Liver (tissue), 3 donors: Measurements from ENCODE around the gene ZNF780B.

Experiments used
- GABPA ChIP-seq, 2 donors: IDR thresholded peaks in 1 of 2; conservative IDR thresholded peaks in 1 of 2; 2 replicates each; pipeline ENCODE4 v1.6.1; 2016; ENCODE audit warnings: antibody characterized with exemption in 2 of 2, mild to moderate bottlenecking in 1 of 2, moderate library complexity in 1 of 2
- RAD21 ChIP-seq, 2 donors: IDR thresholded peaks; 2 replicates each; pipeline ENCODE4 v1.6.1; 2016; ENCODE audit warnings: antibody characterized with exemption in 2 of 2, mild to moderate bottlenecking in 2 of 2
- SP1 ChIP-seq: IDR thresholded peaks from 2 replicates; pipeline ENCODE4 v1.6.1; 2018; ENCODE audit warnings: antibody characterized with exemption, mild to moderate bottlenecking
- TAF1 ChIP-seq: conservative IDR thresholded peaks from 2 replicates; pipeline ENCODE4 v1.6.1; 2016; ENCODE audit warnings: antibody characterized with exemption, mild to moderate bottlenecking
- TF ChIP-seq, protein P1 (sequence below): fragments of 150-350 bp; IDR thresholded peaks from 2 replicates; pipeline ENCODE4 v1.5.1; 2017; ENCODE audit warnings: improper control_type of control experiment, low read depth, low read length; ENCODE audit not compliant: missing input control
- TF ChIP-seq, protein P2 (sequence below): IDR thresholded peaks from 2 replicates; pipeline ENCODE4 v1.6.1; 2016; ENCODE audit warnings: antibody characterized with exemption
- TF ChIP-seq, protein P3 (sequence below): IDR thresholded peaks from 2 replicates; pipeline ENCODE4 v1.6.1; 2016; ENCODE audit warnings: antibody characterized with exemption, mild to moderate bottlenecking
- donor health status: healthy.
- donor health status: healthy.

DNA sequence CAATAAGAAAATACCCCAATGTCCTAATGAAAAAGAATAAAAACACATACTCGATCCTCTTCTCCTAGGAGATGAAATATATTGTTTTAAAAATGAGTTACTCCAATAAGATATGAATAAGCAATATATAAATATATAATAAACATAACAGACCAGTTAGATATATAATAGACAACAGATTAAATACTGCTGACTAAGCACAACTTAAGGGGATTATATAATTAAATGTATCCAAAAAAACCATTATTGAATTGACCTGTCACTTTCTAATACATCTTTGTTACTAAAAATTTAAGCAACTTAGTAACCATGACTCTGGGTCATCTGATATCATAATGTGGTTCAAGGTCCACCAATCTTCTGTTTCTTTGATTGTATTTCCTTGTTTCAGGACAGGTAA lies 14.0 kb upstream of the ZNF780B start:
- TF ChIP-seq, protein P1, sequence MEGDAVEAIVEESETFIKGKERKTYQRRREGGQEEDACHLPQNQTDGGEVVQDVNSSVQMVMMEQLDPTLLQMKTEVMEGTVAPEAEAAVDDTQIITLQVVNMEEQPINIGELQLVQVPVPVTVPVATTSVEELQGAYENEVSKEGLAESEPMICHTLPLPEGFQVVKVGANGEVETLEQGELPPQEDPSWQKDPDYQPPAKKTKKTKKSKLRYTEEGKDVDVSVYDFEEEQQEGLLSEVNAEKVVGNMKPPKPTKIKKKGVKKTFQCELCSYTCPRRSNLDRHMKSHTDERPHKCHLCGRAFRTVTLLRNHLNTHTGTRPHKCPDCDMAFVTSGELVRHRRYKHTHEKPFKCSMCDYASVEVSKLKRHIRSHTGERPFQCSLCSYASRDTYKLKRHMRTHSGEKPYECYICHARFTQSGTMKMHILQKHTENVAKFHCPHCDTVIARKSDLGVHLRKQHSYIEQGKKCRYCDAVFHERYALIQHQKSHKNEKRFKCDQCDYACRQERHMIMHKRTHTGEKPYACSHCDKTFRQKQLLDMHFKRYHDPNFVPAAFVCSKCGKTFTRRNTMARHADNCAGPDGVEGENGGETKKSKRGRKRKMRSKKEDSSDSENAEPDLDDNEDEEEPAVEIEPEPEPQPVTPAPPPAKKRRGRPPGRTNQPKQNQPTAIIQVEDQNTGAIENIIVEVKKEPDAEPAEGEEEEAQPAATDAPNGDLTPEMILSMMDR, result no peak
- no peak for TF ChIP-seq RAD21 (IDR thresholded peaks at IDR 0.05)
- TF ChIP-seq, protein P2, sequence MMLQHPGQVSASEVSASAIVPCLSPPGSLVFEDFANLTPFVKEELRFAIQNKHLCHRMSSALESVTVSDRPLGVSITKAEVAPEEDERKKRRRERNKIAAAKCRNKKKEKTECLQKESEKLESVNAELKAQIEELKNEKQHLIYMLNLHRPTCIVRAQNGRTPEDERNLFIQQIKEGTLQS, result no peak
- TF ChIP-seq GABPA (IDR thresholded peaks at IDR 0.05 in 1 of 2, conservative IDR thresholded peaks at IDR 0.05 in 1 of 2), result no peak
- TF ChIP-seq, protein P3, sequence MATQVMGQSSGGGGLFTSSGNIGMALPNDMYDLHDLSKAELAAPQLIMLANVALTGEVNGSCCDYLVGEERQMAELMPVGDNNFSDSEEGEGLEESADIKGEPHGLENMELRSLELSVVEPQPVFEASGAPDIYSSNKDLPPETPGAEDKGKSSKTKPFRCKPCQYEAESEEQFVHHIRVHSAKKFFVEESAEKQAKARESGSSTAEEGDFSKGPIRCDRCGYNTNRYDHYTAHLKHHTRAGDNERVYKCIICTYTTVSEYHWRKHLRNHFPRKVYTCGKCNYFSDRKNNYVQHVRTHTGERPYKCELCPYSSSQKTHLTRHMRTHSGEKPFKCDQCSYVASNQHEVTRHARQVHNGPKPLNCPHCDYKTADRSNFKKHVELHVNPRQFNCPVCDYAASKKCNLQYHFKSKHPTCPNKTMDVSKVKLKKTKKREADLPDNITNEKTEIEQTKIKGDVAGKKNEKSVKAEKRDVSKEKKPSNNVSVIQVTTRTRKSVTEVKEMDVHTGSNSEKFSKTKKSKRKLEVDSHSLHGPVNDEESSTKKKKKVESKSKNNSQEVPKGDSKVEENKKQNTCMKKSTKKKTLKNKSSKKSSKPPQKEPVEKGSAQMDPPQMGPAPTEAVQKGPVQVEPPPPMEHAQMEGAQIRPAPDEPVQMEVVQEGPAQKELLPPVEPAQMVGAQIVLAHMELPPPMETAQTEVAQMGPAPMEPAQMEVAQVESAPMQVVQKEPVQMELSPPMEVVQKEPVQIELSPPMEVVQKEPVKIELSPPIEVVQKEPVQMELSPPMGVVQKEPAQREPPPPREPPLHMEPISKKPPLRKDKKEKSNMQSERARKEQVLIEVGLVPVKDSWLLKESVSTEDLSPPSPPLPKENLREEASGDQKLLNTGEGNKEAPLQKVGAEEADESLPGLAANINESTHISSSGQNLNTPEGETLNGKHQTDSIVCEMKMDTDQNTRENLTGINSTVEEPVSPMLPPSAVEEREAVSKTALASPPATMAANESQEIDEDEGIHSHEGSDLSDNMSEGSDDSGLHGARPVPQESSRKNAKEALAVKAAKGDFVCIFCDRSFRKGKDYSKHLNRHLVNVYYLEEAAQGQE, result no peak
- TF ChIP-seq TAF1, result no peak
- TF ChIP-seq SP1, result no peak
